COLO668 (cell line): ENCODE data around the gene ZNF227.
"Not testable (repeated sequence)": the region's sequence is repeated elsewhere in the genome, so short reads cannot be mapped to it uniquely, and the experiment has no call there.

Experiments
- DNase-seq: peaks from one replicate; lab custom pipeline; 2025; ENCODE audit not compliant: unreplicated experiment; lab: John Stamatoyannopoulos, UW

ZNF227 gene

DNA sequence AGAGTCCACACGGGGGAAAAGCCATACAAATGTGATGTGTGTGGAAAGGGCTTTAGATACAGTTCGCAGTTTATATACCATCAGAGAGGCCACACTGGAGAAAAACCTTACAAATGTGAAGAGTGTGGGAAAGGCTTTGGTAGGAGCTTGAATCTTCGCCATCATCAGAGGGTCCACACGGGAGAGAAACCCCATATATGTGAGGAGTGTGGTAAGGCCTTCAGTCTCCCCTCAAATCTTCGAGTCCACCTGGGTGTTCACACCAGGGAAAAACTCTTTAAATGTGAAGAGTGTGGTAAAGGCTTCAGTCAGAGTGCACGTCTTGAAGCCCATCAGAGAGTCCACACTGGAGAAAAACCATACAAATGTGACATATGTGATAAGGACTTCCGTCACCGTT is 24.1 kb downstream of the ZNF227 start:
- DNase-seq = no peak

- DNase-seq = not testable (repeated sequence)
Measured at GRCh38 chr19:44252332-44252731, 40.0 kb downstream of the ZNF227 start.

DNA sequence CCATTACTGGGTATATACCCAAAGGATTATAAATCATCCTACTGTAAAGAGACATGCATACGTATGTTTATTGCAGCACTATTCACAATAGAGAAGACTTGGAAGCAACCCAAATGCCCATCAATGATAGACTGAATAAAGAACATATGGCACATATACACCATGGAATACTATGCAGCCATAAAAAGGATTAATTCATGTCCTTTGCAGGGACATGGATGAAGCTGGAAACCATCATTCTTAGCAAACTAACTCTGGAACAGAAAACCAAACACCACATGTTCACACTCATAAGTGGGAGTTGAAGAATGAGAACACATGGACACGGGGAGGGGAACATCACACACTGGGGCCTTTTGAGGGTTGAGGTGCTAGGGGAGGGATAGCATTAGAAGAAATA is 41.1 kb downstream of the ZNF227 start:
- not testable (repeated sequence) for DNase-seq

- no peak for DNase-seq
Measured at GRCh38 chr19:44254496-44254895, 42.2 kb downstream of the ZNF227 start.

- no peak for DNase-seq
Measured at GRCh38 chr19:44255705-44256411, 43.5 kb downstream of the ZNF227 start.

DNA sequence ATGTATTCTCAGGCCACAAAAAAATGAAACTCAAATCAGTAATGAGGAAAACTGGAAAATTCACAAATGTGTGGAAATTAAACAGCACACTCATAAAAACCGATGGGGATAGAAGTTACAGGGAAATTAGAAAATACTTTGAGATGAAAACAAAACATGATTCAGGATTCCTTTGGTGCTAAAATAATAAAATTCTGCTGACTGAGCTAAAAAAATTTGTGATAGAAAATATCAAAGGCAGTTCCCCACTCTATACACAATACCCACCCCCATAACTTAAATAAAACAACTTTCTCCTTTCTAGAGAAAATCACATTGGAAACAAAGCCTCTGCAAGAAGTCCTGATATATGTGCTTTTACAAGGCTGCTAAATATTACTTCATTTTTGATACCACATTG is 45.8 kb downstream of the ZNF227 start:
- DNase-seq = no peak

GRCh38 chr19:44258835-44259413 is 46.6 kb downstream of the ZNF227 start:
- no peak for DNase-seq

DNA sequence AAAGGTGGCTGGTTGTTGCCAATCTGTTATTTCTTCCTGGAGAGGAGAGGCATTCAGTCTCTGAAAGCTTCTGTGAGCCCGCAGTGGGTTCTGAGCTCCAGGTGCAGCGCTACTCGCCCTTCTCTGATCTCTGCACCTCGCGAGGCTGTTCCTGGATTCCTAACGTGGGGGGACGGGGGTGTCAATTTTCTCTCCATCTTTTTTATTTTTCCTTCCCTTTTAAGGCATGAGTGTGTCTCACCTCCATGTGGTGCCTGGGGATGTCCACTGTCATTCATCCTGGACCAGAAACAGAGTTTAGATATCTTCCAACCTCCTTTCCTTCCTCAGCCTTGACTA is 48.0 kb downstream of the ZNF227 start:
- DNase-seq = no peak

DNA sequence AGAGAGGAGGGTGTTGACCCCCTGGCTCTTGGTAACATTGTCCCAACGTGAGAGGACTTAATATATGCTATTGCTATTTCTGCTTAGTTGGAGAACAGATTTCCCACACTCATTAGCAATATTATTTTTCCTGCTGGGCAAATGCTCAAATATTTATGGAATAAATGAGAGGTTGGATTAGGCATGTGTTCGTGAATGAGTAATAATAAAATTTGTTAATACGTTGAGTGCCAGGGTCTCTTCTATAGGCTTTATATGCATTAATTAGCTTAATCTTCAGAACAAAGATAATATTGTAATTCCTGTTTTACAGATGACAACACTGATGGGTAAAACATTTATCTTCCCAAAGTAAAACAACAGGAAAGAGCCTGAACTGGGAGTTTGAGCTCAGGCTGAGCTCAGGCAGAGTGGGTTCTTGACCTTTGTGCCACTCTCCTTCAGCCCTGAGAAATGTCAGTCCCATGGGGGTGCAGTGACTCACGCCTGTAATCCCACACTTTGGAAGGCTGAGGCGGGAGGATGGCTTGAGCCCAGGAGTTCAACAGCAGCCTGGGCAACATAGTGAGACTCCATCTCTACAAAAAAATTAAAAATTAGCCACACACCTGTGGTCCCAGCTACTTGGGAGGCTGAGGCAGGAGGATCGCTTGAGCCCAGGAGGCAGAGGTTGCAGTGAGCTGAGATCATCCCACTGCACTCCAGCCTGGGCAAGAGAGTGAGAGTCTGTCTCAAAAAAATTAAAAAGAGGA is 48.5 kb downstream of the ZNF227 start:
- no peak for DNase-seq

GRCh38 chr19:44277331-44277730 is 65.0 kb downstream of the ZNF227 start:
- DNase-seq = no peak

DNA sequence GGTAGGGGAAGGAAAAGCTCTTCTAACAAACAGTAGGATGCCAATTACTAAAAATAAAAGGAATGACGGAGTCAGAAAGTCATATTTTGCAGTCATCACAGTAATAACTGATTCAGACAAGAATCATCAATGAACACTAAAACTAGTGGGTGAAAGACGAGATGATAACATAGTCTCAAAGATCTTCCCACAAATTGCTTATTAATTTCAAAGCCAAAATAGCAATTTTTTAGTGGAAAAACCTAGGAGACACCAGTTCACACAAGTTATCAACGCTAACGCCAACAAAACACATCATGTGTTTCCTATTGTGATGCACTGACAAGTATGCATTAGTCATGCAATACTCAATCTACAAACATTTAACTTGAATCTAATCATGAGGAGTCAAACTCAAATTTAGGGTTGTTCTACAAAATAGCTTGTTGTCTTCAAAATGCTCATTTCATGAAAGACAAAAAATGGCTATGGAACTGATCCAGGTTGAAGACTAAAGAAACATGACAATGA is 65.9 kb downstream of the ZNF227 start:
- DNase-seq = no peak

- no peak for DNase-seq
Measured at GRCh38 chr19:44280916-44281315, 68.6 kb downstream of the ZNF227 start.

GRCh38 chr19:44282846-44283245 is 70.5 kb downstream of the ZNF227 start:
- no peak for DNase-seq

- no peak for DNase-seq
Measured at GRCh38 chr19:44284968-44285367, 72.6 kb downstream of the ZNF227 start.
